ENCODE data around the gene COMMD6. TPM values are rescaled to one million over a fixed set of nuclear protein-coding genes. Genes with fewer than 3 reads are reported as not detected.

The COMMD6 gene
- total and polyA plus RNA-seq, 9 donors = 175 to 282 (median 217) TPM

Other genes starting within 250 kb of the COMMD6 start
- 18.7 TPM for gene TBC1D4, start 55.7 kb downstream of the COMMD6 start, total RNA-seq
- gene TBC1D4, start 55.7 kb downstream of the COMMD6 start, polyA plus RNA-seq (ENCODE audit: insufficient read depth in 1 of 8, insufficient read length in 8 of 8, low replicate concordance in 1 of 8) = 10 to 100 TPM; 14.3 to 24.0 (median 20.6) TPM
- 23.9 TPM for gene UCHL3, start 11.9 kb upstream of the COMMD6 start, total RNA-seq
- 10 to 100 TPM; 15.4 to 23.0 (median 17.9) TPM for gene UCHL3, start 11.9 kb upstream of the COMMD6 start, polyA plus RNA-seq (ENCODE audit: insufficient read depth in 1 of 8, insufficient read length in 8 of 8, low replicate concordance in 1 of 8)
- gene LMO7, start 98.5 kb upstream of the COMMD6 start, total RNA-seq = 145 TPM
- gene LMO7, start 98.5 kb upstream of the COMMD6 start, polyA plus RNA-seq (ENCODE audit: insufficient read depth in 1 of 8, insufficient read length in 8 of 8, low replicate concordance in 1 of 8) = 100 to 1,000 TPM in 5 of 8 donors, 10 to 100 TPM in 3; 85.1 to 155 (median 112) TPM

All from muscle of leg (tissue), 9 donors.